Measurements from ENCODE around the gene TNFRSF1B. TPM values are rescaled to one million over a fixed set of nuclear protein-coding genes. Genes with fewer than 3 reads are reported as not detected.

The TNFRSF1B gene
- total and polyA plus RNA-seq, 2 of the 8 experiments (the other 6 are each of a cell fraction or from before 2014, with no cell fraction given) = 1.7 to 2.9 TPM

- FAIRE-seq = no peak
- no peak overlapping the region for H2AFZ ChIP-seq (ENCODE audit: low read length)
- TF ChIP-seq EZH2 (IDR thresholded peaks at IDR 0.05; ENCODE audit: low read depth, low read length, severe bottlenecking) = no peak
- no peak for TF ChIP-seq POU5F1 (IDR thresholded peaks at IDR 0.05; ENCODE audit: low read depth, low read length)
- TF ChIP-seq RNF2 (IDR thresholded peaks at IDR 0.05; ENCODE audit: borderline replicate concordance, low read depth, low read length, missing control alignments, poor library complexity, severe bottlenecking) = no peak
- TF ChIP-seq TCF12 (IDR thresholded peaks at IDR 0.05; ENCODE audit: low read depth, low read length) = no peak
Measured at GRCh38 chr1:12143631-12144155, 23.1 kb upstream of the TNFRSF1B start.

More at GRCh38 chr1:12143631-12144155, 23.1 kb upstream of the TNFRSF1B start:
- Histone ChIP-seq H3K23ac (ENCODE audit: insufficient read length) (no peak overlapping the region), H3K18ac (ENCODE audit: extremely low read depth, low read length) (no peak overlapping the region), H2BK5ac (ENCODE audit: low read depth, low read length) (no peak overlapping the region), H3K27me3 (replicated peaks in 1 of 4; ENCODE audit: control insufficient read depth in 3 of 4, extremely low read depth in 1 of 4, insufficient read depth in 3 of 4, low read length in 3 of 4) (no peaks in the 10 kb centered on the region), H2BK120ac (replicated peaks; ENCODE audit: low read depth, low read length) (no peak overlapping the region), H3K79me1 (ENCODE audit: low read depth, low read length) (no peaks in the 10 kb centered on the region), H3K9me3 (ENCODE audit: insufficient read depth in 2 of 2, low read depth in 1 of 2, low read length in 1 of 2) (no peaks in the 10 kb centered on the region; a peak in 1 of 4 replicates), H3K27ac (ENCODE audit: low read depth, low read length) (no peak overlapping the region), H3K79me2 (ENCODE audit: control insufficient read depth in 1 of 2, insufficient read depth in 2 of 2, low read length in 2 of 2) (no peaks in the 10 kb centered on the region), H2BK12ac (ENCODE audit: low read depth, low read length) (no peak overlapping the region), H3K14ac (ENCODE audit: insufficient read length) (no peak overlapping the region), H4K5ac (ENCODE audit: insufficient read length, low read depth, low read length) (no peak overlapping the region), H3K4me2 (ENCODE audit: insufficient read depth in 1 of 2, low read depth in 2 of 2, low read length in 2 of 2) (no peak overlapping the region), H3K36me3 (ENCODE audit: control insufficient read depth in 2 of 4, insufficient read depth in 4 of 4, low read length in 3 of 4) (no peaks in the 10 kb centered on the region; a peak in 2 of 8 replicates), H3K23me2 (ENCODE audit: low read depth, low read length) (no peaks in the 10 kb centered on the region), H3K4me3 (ENCODE audit: extremely low read depth in 1 of 4, insufficient read depth in 2 of 4, low read depth in 3 of 4, low read length in 4 of 4) (no peak overlapping the region), H3K4ac (replicated peaks; ENCODE audit: insufficient read length, low read depth, low read length) (no peak overlapping the region), H4K8ac (ENCODE audit: extremely low read depth, insufficient read depth, low read length) (no peak overlapping the region; the same call in 1 of the 2 replicates), H2AK5ac (ENCODE audit: low read depth, low read length) (no peak overlapping the region), H3K56ac (replicated peaks; ENCODE audit: insufficient read length, low read depth, low read length) (no peak overlapping the region), H3K9ac (replicated peaks in 1 of 4; ENCODE audit: extremely low read depth in 1 of 4, low read depth in 3 of 4, low read length in 3 of 4) (no peak overlapping the region; a peak in 1 of 7 replicates), H3K4me1 (replicated peaks in 1 of 4; ENCODE audit: control insufficient read depth in 3 of 4, insufficient read depth in 4 of 4, low read length in 3 of 4) (peaks cover 0 to 5% (median 3%) of the 10 kb centered on the region in 4 experiments; a peak in 5 of 7 replicates), H4K20me1 (replicated peaks in 1 of 2; ENCODE audit: control insufficient read depth in 1 of 2, insufficient read depth in 2 of 2, low read length in 2 of 2) (peaks cover 0 to 4% of the 10 kb centered on the region in 2 experiments), H4K91ac (replicated peaks; ENCODE audit: insufficient read length, low read length) (no peak overlapping the region), H2BK15ac (ENCODE audit: low read length) (no peak overlapping the region), H2BK20ac (ENCODE audit: low read length) (no peak overlapping the region)
- 97% methylated on average over 17 of the region's 17 CpGs; no CpG with 5 or more reads in 1 of the 2 experiments for WGBS, 2 experiments (ENCODE audit: extremely low coverage in 1 of 2, insufficient coverage in 1 of 2, insufficient read length in 1 of 2, insufficient replicate concordance in 2 of 2, low coverage in 1 of 2, low lambda C conversion rate in 2 of 2, missing lambda C conversion rate in 1 of 2)
- ChIA-PET CTCF (ENCODE audit: partially characterized antibody) (interaction anchor here (1.6 kb wide), 1 partner anchor 34 kb away, joined by 4 read pairs; no protein-coding TSS in a partner anchor), POLR2A (ENCODE audit: partially characterized antibody) (no interaction called here)
- no peak for DNase-seq (ENCODE audit: low read depth in 1 of 2, low spot score in 2 of 2)

Data from H1 (cell line).